Measurements from ENCODE around the gene BTBD7.

Gene BTBD7

DNA sequence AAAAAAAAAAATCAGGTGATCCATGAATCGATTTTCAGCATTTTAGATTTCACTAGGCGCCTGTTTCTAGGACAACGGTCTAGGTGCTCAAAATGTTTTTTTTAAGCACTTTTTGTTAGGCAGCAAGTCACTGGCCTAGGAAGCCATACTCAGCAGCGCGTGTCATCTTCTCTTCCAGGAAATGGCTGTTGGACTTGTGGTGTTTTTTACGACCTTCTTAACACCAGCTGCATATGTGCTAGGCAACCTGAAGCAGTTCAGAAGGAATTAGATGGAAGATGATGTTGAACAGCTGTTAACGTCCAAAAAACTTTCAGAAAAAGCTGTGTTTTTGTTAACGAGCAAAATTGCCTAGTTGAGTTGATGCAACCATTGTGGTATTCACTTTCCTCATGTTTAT lies 15.0 kb upstream of the BTBD7 start:
- Histone ChIP-seq H3K36me3 (replicated peaks; ENCODE audit: insufficient read depth, low read length) (no peaks in the 10 kb centered on the region), H3K27ac (ENCODE audit: low read length) (no peak overlapping the region), H3K4me3 (ENCODE audit: low read length) (no peak overlapping the region), H3K9me3 (replicated peaks; ENCODE audit: insufficient read depth, low read length) (no peaks in the 10 kb centered on the region), H3K4me2 (ENCODE audit: low read depth, low read length) (no peak overlapping the region), H2AFZ (ENCODE audit: low read length) (no peak overlapping the region), H3F3A (ENCODE audit: insufficient read depth, low read length) (no peaks in the 10 kb centered on the region), H3K4me1 (ENCODE audit: low read length) (no peaks in the 10 kb centered on the region), H3K9me2 (replicated peaks; ENCODE audit: insufficient read depth, low read length) (no peaks in the 10 kb centered on the region), H3K27me3 (replicated peaks; ENCODE audit: insufficient read depth, low read length) (no peaks in the 10 kb centered on the region), H4K20me1 (ENCODE audit: insufficient read depth, low read length) (no peaks in the 10 kb centered on the region), H3K79me2 (ENCODE audit: low read length) (no peaks in the 10 kb centered on the region), H3K9ac (ENCODE audit: low read length) (no peak overlapping the region)
- no peak for DNase-seq
- no peak for TF ChIP-seq EZH2 (optimal IDR thresholded peaks at IDR 0.05; ENCODE audit: low read depth, low read length)
- TF ChIP-seq, protein P1, sequence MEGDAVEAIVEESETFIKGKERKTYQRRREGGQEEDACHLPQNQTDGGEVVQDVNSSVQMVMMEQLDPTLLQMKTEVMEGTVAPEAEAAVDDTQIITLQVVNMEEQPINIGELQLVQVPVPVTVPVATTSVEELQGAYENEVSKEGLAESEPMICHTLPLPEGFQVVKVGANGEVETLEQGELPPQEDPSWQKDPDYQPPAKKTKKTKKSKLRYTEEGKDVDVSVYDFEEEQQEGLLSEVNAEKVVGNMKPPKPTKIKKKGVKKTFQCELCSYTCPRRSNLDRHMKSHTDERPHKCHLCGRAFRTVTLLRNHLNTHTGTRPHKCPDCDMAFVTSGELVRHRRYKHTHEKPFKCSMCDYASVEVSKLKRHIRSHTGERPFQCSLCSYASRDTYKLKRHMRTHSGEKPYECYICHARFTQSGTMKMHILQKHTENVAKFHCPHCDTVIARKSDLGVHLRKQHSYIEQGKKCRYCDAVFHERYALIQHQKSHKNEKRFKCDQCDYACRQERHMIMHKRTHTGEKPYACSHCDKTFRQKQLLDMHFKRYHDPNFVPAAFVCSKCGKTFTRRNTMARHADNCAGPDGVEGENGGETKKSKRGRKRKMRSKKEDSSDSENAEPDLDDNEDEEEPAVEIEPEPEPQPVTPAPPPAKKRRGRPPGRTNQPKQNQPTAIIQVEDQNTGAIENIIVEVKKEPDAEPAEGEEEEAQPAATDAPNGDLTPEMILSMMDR (IDR thresholded peaks at IDR 0.05; ENCODE audit: low read length) = no peak
- no peak for TF ChIP-seq EZH2phosphoT487 (IDR thresholded peaks at IDR 0.05; ENCODE audit: low read length)

DNA sequence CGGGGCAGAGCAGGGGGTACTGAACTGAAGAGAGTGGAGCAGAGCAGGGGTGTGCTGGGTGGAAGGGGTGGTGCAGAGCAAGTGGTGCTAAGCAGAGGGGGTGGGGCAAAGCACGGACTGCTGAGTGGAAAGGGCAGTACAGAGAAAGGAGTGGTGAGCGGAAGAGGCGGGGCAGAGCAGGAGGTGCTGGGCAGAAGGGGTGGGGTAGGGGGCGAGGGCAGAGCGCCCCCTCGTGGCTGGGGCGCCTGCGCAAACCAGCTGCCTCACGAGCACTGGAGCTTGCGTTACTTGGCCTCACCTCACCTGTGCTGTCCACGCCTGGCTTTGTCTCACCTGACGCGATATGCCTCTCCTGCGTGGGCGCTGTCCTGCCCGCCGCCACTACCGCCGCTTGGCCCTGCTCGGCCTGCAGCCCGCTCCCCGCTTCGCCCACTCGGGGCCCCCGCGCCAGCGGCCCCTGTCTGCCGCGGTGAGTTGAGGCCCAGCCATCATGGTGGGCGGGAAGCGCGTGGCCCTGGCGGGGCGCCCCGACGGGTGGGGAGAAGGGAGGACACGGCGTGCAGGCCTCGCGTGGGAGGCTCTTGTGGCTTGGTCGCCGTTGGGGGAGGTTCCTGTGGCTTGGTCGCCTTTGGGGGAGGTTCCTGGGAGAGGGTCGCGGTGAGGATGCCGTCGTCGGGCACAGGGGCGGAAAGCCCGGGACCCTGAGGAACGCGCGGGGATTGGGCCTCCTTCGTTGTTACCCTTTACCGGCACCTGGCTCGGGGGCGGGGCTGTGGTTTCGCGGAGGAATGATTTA lies 14.3 kb upstream of the BTBD7 start, which contains the start of gene COX8C:
Gene COX8C, plus strand, starts transcription at position 257 of the 796 bp plus-strand sequence. Its CDS starts 87 bp downstream, at position 344.
- Histone ChIP-seq H3K27ac (ENCODE audit: low read length) (no peak within 1 kb of the TSS), H3K4me2 (ENCODE audit: low read depth, low read length) (no peak within 1 kb of the TSS), H3K9ac (ENCODE audit: low read length) (no peak within 1 kb of the TSS), H3K36me3 (replicated peaks; ENCODE audit: insufficient read depth, low read length) (no peaks in the 10 kb centered on the region), H3K4me3 (ENCODE audit: low read length) (no peak within 1 kb of the TSS), H3F3A (ENCODE audit: insufficient read depth, low read length) (no peaks in the 10 kb centered on the region), H2AFZ (ENCODE audit: low read length) (no peak within 1 kb of the TSS), H3K79me2 (ENCODE audit: low read length) (no peaks in the 10 kb centered on the region), H4K20me1 (ENCODE audit: insufficient read depth, low read length) (no peaks in the 10 kb centered on the region), H3K27me3 (replicated peaks; ENCODE audit: insufficient read depth, low read length) (no peaks in the 10 kb centered on the region), H3K4me1 (ENCODE audit: low read length) (no peaks in the 10 kb centered on the region), H3K9me2 (replicated peaks; ENCODE audit: insufficient read depth, low read length) (no peaks in the 10 kb centered on the region), H3K9me3 (replicated peaks; ENCODE audit: insufficient read depth, low read length) (no peaks in the 10 kb centered on the region)
- TF ChIP-seq EZH2 (optimal IDR thresholded peaks at IDR 0.05; ENCODE audit: low read depth, low read length) (no peak), EZH2phosphoT487 (IDR thresholded peaks at IDR 0.05; ENCODE audit: low read length) (no peak)
- TF ChIP-seq, protein P1 (IDR thresholded peaks at IDR 0.05; ENCODE audit: low read length) = no peak
- no peak for DNase-seq

DNA sequence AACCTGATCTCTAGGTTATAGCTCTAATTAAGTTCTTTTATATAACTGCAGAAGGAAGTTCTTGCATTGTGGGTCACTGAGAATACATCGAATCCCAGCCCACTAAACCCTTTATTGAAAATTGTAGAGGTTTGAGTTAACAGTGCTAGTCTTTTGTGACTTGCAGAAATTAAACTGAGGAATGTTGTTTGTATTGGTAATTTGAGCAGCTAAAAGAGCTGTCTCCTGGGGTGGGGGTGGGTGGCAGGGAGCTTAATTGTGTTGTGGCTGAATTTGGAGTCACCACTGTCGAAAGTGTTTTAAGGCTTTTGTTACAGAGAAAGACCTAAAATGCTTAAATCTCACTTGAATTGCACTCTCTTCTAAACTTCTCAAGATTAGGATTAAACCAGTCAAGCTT lies 11.0 kb upstream of the BTBD7 start:
- no peaks in the 10 kb centered on the region for H3K9me3 ChIP-seq (replicated peaks; ENCODE audit: insufficient read depth, low read length)
- no peak overlapping the region for H3K9ac ChIP-seq (ENCODE audit: low read length)
- TF ChIP-seq EZH2 (optimal IDR thresholded peaks at IDR 0.05; ENCODE audit: low read depth, low read length) (no peak), EZH2phosphoT487 (IDR thresholded peaks at IDR 0.05; ENCODE audit: low read length) (no peak)
- TF ChIP-seq, protein P1 (IDR thresholded peaks at IDR 0.05; ENCODE audit: low read length) = no peak
- H3K27ac ChIP-seq (ENCODE audit: low read length) = no peak overlapping the region
- no peaks in the 10 kb centered on the region for H3F3A ChIP-seq (ENCODE audit: insufficient read depth, low read length)
- no peak overlapping the region for H2AFZ ChIP-seq (ENCODE audit: low read length)
- H3K4me3 ChIP-seq (ENCODE audit: low read length) = no peak overlapping the region
- no peaks in the 10 kb centered on the region for H3K79me2 ChIP-seq (ENCODE audit: low read length)
- H3K36me3 ChIP-seq (replicated peaks; ENCODE audit: insufficient read depth, low read length) = no peaks in the 10 kb centered on the region
- no peak for DNase-seq
- H3K4me2 ChIP-seq (ENCODE audit: low read depth, low read length) = no peak overlapping the region
- H3K4me1 ChIP-seq (ENCODE audit: low read length) = no peaks in the 10 kb centered on the region
- H3K9me2 ChIP-seq (replicated peaks; ENCODE audit: insufficient read depth, low read length) = no peaks in the 10 kb centered on the region
- H4K20me1 ChIP-seq (ENCODE audit: insufficient read depth, low read length) = no peaks in the 10 kb centered on the region
- no peaks in the 10 kb centered on the region for H3K27me3 ChIP-seq (replicated peaks; ENCODE audit: insufficient read depth, low read length)

All from MM.1S (cell line).